HG03571 (cell line): ENCODE data around the gene DPPA2.
"Not testable (repeated sequence)": the region's sequence is repeated elsewhere in the genome, so short reads cannot be mapped to it uniquely, and the experiment has no call there.

Source experiments
- ATAC-seq: cut with Tn5 transposase; IDR thresholded peaks from one replicate; pipeline ENCODE4 v1.9.1; 2021; ENCODE audit not compliant: unreplicated experiment

DPPA2 gene

GRCh38 chr3:109316162-109316730, at the start of gene DPPA2:
TSS of gene DPPA2 (minus strand) at chr3:109316517. CDS start at chr3:109314542, 1,975 bp downstream.
- ATAC-seq: no peak

- ATAC-seq: no peak
Measured at GRCh38 chr3:109364088-109364487, 47.8 kb upstream of the DPPA2 start.

- no peak for ATAC-seq
Measured at GRCh38 chr3:109363634-109364033, 47.3 kb upstream of the DPPA2 start.

- ATAC-seq: no peak
Measured at GRCh38 chr3:109362823-109363222, 46.5 kb upstream of the DPPA2 start.

DNA sequence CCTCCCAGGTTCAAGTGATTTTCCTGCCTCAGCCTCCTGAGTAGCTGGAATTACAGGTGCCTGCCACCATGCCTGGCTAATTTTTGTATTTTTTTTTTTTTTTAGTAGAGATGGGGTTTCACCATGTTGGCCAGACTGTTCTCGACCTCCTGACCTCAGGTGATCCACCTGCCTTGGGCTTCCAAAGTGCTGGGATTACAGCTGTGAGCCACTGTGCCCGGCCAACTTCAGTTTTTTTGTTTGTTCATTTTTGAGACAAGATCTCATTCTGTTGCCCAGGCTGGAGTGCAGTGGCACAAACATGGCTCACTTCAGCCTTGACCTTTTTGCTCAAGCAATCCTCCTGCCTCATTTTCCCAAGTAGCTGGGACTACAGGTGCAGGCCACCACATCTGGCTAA, 42.5 kb upstream of the DPPA2 start:
- not testable (repeated sequence) for ATAC-seq

DNA sequence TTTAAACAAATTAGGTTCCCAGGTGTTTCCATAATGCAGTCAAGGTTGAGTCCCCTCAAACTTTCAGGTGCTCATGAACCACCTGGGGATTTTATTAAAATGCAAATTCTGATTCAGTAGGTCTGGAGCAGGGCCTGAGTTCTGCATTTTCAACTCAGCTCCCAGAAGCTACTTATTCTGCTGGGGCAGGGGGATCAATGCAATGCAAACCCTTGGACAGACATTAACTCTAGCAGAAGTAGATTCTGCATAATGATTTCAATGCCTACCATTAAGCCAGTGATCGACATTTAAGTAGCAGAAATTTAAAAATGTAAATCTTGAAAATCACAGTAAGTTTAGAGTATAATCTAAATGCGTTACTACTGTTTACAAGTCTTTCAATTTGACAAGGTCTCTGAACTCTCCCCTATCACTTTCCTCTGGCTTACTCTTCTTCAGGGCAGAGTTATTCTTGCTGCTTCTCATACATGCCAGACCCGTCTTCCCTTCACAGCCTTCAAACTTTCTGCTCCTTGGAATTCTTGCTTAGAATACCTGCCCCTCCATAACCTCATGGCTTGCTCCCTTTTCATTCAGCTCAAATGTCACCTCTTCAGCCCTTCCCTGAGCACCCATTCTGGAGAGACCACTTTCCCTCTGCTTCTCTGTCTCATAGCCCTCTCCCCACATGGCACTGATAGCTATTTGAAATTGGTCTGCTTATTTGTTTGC, 40.3 kb upstream of the DPPA2 start:
- ATAC-seq: no peak

DNA sequence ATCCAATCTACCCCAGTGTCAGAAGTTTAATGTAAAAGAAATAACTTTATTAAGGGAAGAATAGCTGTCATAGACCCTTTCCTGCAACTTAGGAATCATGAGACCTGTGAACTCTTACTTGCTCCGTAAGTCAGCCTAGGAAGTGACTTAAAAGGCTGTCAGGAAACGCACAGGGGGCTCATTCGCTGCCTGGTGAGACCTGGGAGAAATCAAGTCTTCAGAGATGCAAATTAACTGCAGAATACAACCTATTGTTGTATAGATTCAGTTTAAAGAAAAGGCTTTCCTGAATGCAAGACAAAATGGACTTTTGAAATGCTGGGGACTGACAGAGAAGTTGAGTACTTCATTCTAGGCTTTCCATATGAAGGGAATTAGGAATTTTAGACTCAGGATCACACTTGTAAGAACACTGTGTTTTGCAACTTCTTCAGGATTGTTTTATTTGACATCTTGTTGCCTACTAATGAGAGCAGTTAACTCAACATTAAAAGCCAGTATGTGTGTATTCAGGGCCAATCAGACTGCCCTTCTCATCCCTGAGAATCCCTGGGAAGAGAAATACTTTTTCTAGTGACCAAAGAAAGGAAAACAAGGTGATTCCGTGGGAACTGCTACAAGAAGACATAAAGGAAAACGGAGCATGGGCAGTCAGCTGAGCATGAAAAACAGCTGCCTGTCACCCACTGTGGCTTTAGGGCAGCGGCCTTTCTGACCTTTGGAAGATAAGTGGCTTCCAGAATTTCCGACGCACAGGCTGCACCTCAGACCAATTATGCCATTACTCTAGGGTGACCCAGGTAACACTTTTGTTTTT, 39.5 kb upstream of the DPPA2 start:
- no peak for ATAC-seq

GRCh38 chr3:109353057-109353456, 36.7 kb upstream of the DPPA2 start:
- ATAC-seq: no peak

DNA sequence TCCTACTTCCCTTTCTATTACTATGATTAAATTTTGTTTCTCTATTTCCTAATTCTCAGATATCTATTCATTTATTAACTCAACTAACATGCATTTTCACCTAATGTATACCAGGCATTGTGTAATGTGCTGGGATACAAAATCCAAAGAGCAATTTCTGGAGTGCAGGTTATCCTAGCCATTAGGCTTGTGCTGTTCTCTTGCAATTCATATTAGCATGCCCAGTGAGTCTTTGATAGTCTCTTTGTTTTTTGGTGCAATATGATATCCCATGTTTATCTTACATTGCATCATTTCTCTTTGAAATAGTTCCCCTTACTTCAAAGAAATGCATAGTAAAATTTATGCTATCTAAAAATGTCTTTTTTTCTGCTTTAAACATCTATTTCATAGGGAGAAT, 34.9 kb upstream of the DPPA2 start:
- no peak for ATAC-seq

GRCh38 chr3:109346770-109347295, 30.5 kb upstream of the DPPA2 start:
- ATAC-seq: no peak

DNA sequence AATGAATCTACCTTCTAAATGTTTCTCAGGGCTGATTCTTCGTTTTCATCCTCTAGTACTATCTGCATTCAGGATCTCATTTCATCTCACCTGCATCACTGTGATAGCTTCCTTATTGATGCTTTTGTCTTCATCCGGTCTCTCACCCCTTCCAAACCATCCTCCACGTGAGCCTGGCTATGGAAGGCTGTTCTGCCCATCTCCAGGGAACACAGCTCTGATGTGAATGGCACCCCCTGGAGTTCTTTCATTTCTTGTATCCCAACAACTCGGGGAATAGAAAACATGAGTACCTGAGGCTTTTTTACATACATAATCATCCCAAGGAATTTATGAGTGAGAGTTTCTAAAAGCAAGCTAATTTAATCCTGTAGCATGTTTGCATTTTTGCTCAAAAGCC, 29.8 kb upstream of the DPPA2 start:
- no peak for ATAC-seq

- no peak for ATAC-seq
Measured at GRCh38 chr3:109339714-109340648, 23.7 kb upstream of the DPPA2 start.

DNA sequence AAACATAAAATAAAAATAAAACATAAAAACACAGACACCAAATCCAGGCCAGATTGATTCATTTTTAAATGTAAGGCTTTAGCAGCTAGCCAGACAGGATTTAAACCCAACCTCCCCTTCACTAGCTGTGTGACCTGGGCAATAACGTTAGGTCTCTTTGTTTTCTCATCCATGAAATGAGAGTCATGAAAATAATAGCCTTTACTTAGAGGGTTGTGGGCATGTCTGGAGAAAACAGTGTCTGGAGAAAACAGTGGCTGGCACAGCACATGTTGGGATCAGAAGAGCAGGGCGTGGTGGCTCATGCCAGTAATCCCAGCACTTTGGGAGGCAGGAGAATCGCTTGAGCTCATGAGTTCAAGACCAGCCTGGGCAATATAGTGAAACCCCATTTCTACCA, 22.9 kb upstream of the DPPA2 start:
- ATAC-seq: no peak

DNA sequence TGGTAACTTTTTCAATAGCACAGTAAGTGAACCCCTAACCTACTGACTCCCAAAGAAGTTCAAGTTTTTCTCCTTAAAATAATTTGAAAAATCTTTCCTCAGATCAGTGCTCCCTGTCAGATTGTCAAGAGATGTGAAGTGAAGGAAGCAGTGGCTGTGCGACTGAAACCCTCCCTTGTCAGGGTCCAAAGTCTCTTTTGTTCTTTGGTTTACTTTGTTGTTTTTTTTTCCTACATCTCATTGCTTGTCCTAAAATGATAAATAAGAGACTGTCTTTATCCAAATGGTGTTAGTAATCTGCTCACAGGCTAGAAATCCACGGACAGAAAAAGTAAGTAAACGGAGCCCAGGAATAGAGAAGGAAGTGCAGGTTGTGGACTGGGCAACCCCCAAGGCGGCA, 22.0 kb upstream of the DPPA2 start:
- no peak for ATAC-seq

GRCh38 chr3:109337393-109337792, 21.1 kb upstream of the DPPA2 start, which contains the start of gene DPPA4:
TSS of gene DPPA4 (minus strand) at chr3:109337546. CDS start at chr3:109337517, 29 bp downstream.
- ATAC-seq: no peak

DNA sequence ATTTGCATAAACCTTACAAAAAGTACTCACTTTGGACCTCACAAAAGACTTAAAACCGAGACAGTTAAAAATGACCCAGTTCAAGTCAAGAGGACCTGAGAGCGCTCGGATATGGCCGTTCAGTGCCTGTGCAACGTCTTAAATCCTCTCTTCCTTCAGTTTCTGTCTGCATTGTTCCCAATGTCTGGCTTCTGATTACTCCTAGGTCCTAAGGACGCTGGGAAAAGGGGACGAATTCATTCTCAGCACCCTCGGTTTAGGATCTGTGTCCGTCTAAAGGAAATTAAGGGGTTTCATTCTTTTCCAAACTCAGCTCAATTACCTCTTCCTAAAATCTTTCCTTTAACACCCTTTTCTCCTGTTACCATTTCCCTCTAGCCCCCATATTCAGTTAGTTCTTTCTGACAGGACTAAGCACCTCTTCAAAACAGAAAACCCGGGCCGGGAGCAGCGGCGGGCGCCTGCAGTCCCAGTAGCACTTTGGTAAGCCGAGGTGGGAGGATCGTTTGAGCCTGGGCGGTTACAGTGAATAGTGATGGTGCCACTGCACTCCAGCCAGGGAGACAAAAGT, 20.1 kb upstream of the DPPA2 start:
- ATAC-seq: no peak

- ATAC-seq: no peak
Measured at GRCh38 chr3:109334572-109334971, 18.3 kb upstream of the DPPA2 start.

GRCh38 chr3:109331692-109332091, 15.4 kb upstream of the DPPA2 start:
- ATAC-seq: no peak

DNA sequence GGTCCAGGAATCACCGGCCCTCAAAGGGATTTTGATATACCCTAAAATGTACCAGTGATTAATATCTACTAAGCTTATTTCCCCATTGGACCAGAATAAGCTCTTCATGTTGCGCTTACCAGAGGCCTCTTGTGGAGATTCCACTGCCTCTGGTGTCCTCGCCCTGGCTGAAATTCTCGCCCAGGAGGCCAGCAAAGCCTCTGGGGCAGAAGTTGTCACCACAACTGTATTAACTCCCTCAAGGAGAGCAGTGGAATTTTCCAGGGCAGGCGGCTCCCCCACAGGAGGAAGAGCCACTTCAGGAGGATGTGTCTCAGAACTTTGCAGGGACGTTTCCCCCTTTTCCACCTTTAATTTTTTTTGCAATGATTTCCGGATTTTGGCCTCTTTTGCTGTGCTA, 14.1 kb upstream of the DPPA2 start:
- ATAC-seq: no peak

DNA sequence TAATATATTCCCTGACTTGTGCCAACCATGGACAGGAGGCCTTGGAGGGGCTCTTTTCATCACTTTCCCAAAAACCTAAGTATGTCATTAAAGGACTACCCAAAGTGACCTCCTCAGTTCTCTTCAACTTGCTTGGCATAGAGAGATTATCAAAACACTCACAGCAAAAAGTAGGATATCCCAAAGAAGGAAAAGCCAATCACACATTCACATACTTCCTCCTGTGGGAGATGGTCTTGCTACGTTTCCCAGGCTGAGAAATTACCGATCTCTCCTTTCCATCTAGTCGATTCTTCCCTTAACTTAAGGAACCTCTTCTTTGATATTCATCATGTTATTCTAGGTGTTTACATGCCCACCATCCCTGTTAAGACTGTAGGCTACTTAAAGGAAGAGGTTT, 11.9 kb upstream of the DPPA2 start:
- ATAC-seq: no peak
